OCI-LY7 (cell line): ENCODE measurements around the gene ZNF563. TPM values are rescaled to one million over a fixed set of nuclear protein-coding genes. Genes with fewer than 3 reads are reported as not detected.

Source experiments
- BruUV-seq: library from RNA; stranded (reverse); fragments of 400-500 nt; replicated peaks from 2 replicates; lab custom pipeline; 2021; lab: Mats Ljungman, UMichigan
- CTCF ChIA-PET: fragments of 300-600 bp; sonication (Branson Sonifier 250); formaldehyde crosslinking; loops from one replicate; lab custom pipeline; 2022; ENCODE audit warnings: antibody characterized with exemption; ENCODE audit not compliant: unreplicated experiment; lab: Charles Lee
- POLR2A ChIA-PET: fragments of 300-600 bp; sonication (Branson Sonifier 250); formaldehyde crosslinking; loops from one replicate; lab custom pipeline; 2022; ENCODE audit warnings: antibody characterized with exemption; lab: Charles Lee
- DNase-seq: peaks from one replicate; pipeline ENCODE4 v3.0.0-alpha.2; 2015; ENCODE audit warnings: low spot score
- H2AFZ ChIP-seq: fragments of 200-600 bp; sonication (generic), shearing (Covaris generic); 2 replicates; pipeline ENCODE4 v1.6.1; 2014; ENCODE audit warnings: mild to moderate bottlenecking, antibody characterized with exemption, low read length, moderate library complexity
- H3K27ac ChIP-seq: fragments of 200-600 bp; sonication (generic); 2 replicates; pipeline ENCODE4 v1.5.1; 2014; ENCODE audit warnings: mixed run types, low read depth, mild to moderate bottlenecking, moderate library complexity, low read length, inconsistent platforms; ENCODE audit not compliant: poor library complexity, severe bottlenecking
- H3K36me3 ChIP-seq: fragments of 200-600 bp; sonication (generic); 2 replicates; pipeline ENCODE4 v1.6.1; 2014; ENCODE audit warnings: mild to moderate bottlenecking, antibody characterized with exemption, low read length, moderate library complexity, mixed read lengths; ENCODE audit not compliant: insufficient read depth
- H3K4me1 ChIP-seq: fragments of 200-600 bp; sonication (generic); 2 replicates; pipeline ENCODE4 v1.5.1; 2014; ENCODE audit warnings: mild to moderate bottlenecking, low read length; ENCODE audit not compliant: insufficient read depth, poor library complexity, severe bottlenecking
- H3K4me2 ChIP-seq: fragments of 200-600 bp; sonication (generic); 2 replicates; pipeline ENCODE4 v1.6.1; 2014; ENCODE audit warnings: mild to moderate bottlenecking, low read length
- H3K4me3 ChIP-seq: fragments of 200-600 bp; sonication (generic); 2 replicates; pipeline ENCODE4 v1.5.1; 2014; ENCODE audit warnings: mild to moderate bottlenecking, low read depth, low read length; ENCODE audit not compliant: poor library complexity, severe bottlenecking
- H3K79me2 ChIP-seq: fragments of 200-600 bp; sonication (generic); 2 replicates; pipeline ENCODE4 v1.6.1; 2016; ENCODE audit warnings: low read depth, mild to moderate bottlenecking, low read length, moderate library complexity, mixed read lengths; ENCODE audit not compliant: insufficient read depth
- H3K9me2 ChIP-seq: fragments of 200-600 bp; sonication (generic); 2 replicates; pipeline ENCODE4 v1.6.1; 2016; ENCODE audit warnings: mild to moderate bottlenecking, low read length, mixed read lengths; ENCODE audit not compliant: insufficient read depth
- H3K9me3 ChIP-seq: fragments of 200-600 bp; sonication (generic); 2 replicates; pipeline ENCODE4 v1.6.1; 2014; ENCODE audit warnings: mild to moderate bottlenecking, mixed run types, low read length, mixed read lengths
- H4K20me1 ChIP-seq: fragments of 200-600 bp; sonication (generic); 2 replicates; pipeline ENCODE4 v1.6.1; 2014; ENCODE audit warnings: mild to moderate bottlenecking, antibody characterized with exemption, low read length, moderate library complexity, mixed read lengths; ENCODE audit not compliant: insufficient read depth
- EZH2phosphoT487 ChIP-seq: fragments of 200-600 bp; sonication (generic); IDR thresholded peaks from 2 replicates; pipeline ENCODE4 v1.6.1; 2018; ENCODE audit warnings: low read depth, borderline replicate concordance, mild to moderate bottlenecking, mixed run types, antibody characterized with exemption, low read length, moderate library complexity, mixed read lengths
- intact Hi-C: fragments of 100-400 bp; cut with micrococcal nuclease; formaldehyde crosslinking; loops from one replicate; pipeline ENCODE4 v1.10.0; 2022; ENCODE audit not compliant: unreplicated experiment
- small RNA-seq: library from RNA; depleted of rRNA; stranded (forward); fragments of <200 nt; gene quantifications from one replicate; pipeline ENCODE3, GENCODE V24; 2014
- total RNA-seq, 2 experiments: library from RNA; depleted of rRNA in 1 of 2; stranded (reverse); fragments of >200 nt in 1 of 2; shearing (Covaris generic) in 1 of 2; gene quantifications; 2 replicates each; pipeline ENCODE4 v1.2.3, GENCODE V29; 2014 to 2022
- TF ChIP-seq, protein P1 (sequence below): fragments of 200-600 bp; sonication (generic); conservative IDR thresholded peaks from 2 replicates; pipeline ENCODE4 v1.5.1; 2014; ENCODE audit warnings: mild to moderate bottlenecking, antibody characterized with exemption, low read length, moderate library complexity, mixed read lengths

The ZNF563 gene
- total RNA-seq, 2 experiments from 2014 or later = 3.2 to 6.6 TPM

DNA sequence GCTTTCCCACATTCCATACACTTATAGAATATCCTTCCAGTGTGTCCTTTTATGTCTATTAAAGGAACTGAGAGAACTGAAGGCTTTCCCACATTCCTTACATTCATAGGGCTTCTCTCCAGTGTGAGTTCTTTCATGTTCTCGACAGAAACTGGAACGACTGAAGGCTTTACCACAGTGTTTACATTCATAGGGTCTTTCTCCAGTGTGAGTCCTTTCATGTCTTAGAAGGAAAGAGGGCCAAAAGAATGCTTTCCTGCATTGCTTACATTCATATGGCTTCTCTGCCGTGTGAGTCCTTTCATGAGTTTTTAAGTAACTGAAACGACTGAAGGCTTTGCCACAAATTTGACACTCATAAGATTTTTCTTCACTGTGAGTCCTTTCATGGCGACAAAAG is 61.0 kb downstream of the ZNF563 start:
- intact Hi-C loops = no loop called here
- DNase-seq = no peak
- no peaks in the 10 kb centered on the region for H4K20me1 ChIP-seq
- no peak overlapping the region for H3K4me2 ChIP-seq
- ChIA-PET CTCF (no interaction called here), POLR2A (interaction anchor here (0.7 kb wide), 1 partner anchor 60 kb away, joined by 3 read pairs; no protein-coding TSS in a partner anchor)
- H3K9me2 ChIP-seq = no peaks in the 10 kb centered on the region
- peaks cover 57% of the 10 kb centered on the region for H3K36me3 ChIP-seq
- H3K4me3 ChIP-seq = no peak overlapping the region
- H3K27ac ChIP-seq = no peak overlapping the region
- no peaks in the 10 kb centered on the region for H3K79me2 ChIP-seq
- H3K9me3 ChIP-seq = peaks cover 35% of the 10 kb centered on the region
- no peaks in the 10 kb centered on the region for H3K4me1 ChIP-seq
- no peak for TF ChIP-seq EZH2phosphoT487
- TF ChIP-seq, protein P1, sequence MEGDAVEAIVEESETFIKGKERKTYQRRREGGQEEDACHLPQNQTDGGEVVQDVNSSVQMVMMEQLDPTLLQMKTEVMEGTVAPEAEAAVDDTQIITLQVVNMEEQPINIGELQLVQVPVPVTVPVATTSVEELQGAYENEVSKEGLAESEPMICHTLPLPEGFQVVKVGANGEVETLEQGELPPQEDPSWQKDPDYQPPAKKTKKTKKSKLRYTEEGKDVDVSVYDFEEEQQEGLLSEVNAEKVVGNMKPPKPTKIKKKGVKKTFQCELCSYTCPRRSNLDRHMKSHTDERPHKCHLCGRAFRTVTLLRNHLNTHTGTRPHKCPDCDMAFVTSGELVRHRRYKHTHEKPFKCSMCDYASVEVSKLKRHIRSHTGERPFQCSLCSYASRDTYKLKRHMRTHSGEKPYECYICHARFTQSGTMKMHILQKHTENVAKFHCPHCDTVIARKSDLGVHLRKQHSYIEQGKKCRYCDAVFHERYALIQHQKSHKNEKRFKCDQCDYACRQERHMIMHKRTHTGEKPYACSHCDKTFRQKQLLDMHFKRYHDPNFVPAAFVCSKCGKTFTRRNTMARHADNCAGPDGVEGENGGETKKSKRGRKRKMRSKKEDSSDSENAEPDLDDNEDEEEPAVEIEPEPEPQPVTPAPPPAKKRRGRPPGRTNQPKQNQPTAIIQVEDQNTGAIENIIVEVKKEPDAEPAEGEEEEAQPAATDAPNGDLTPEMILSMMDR = no peak
- no peak overlapping the region for H2AFZ ChIP-seq
- no TSS peak for BruUV-seq

DNA sequence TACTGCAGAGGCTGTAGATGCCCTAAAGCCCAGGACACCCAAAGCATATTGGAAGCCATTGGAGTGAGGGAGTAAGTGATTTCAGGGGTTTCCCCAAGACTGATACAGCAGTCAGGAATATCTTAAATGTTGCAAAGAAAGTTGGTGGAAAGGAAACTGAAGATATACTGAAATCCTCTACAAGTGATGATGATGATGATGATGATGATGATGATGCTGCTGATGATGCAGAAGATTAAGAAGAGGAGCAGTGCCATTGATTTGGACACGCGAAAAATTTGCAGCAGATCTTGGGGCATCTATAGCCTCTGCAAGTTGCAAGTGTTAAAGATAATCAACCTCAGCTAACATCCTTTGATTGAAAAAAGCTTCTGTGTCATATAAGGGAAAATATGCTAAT is 62.6 kb downstream of the ZNF563 start:
- no peak overlapping the region for H3K4me3 ChIP-seq
- H3K9me2 ChIP-seq = no peaks in the 10 kb centered on the region
- H3K9me3 ChIP-seq = peaks cover 20% of the 10 kb centered on the region
- no peak overlapping the region for H3K4me2 ChIP-seq
- no peak for DNase-seq
- CTCF ChIA-PET = no interaction called here
- H3K27ac ChIP-seq = no peak overlapping the region
- no peaks in the 10 kb centered on the region for H3K79me2 ChIP-seq
- H4K20me1 ChIP-seq = no peaks in the 10 kb centered on the region
- intact Hi-C loops = no loop called here
- TF ChIP-seq EZH2phosphoT487 = no peak
- TF ChIP-seq, protein P1 = no peak
- BruUV-seq = no TSS peak
- peaks cover 44% of the 10 kb centered on the region for H3K36me3 ChIP-seq
- H3K4me1 ChIP-seq = no peaks in the 10 kb centered on the region
- H2AFZ ChIP-seq = no peak overlapping the region
- POLR2A ChIA-PET = no interaction called here

Small RNAs within 50 kb of the gene (small RNA-seq; reads per million reads assigned to genes)
- gene RPS29P23 = not detected

Other genes starting within 250 kb of the ZNF563 start
- 6.1 and 8.9 TPM in 2 replicates for gene ZNF20, start 193.3 kb downstream of the ZNF563 start, total RNA-seq (2014; rRNA removed; shearing (Covaris generic))
- 7.1 and 10.0 TPM in 2 replicates for gene ZNF20, start 193.3 kb downstream of the ZNF563 start, total RNA-seq (2022)
- gene ZNF625, start 176.9 kb downstream of the ZNF563 start, total RNA-seq (2014; rRNA removed; shearing (Covaris generic)) = 7.3 and 7.8 TPM in 2 replicates
- gene ZNF625, start 176.9 kb downstream of the ZNF563 start, total RNA-seq (2022) = 9.2 and 10.0 TPM in 2 replicates
- 12.5 and 13.5 TPM in 2 replicates for gene ZNF136, start 170.5 kb downstream of the ZNF563 start, total RNA-seq (2014; rRNA removed; shearing (Covaris generic))
- gene ZNF136, start 170.5 kb downstream of the ZNF563 start, total RNA-seq (2022) = 12.7 and 16.7 TPM in 2 replicates
- gene ZNF44, start 38.8 kb downstream of the ZNF563 start, total RNA-seq (2014; rRNA removed; shearing (Covaris generic)) = 4.1 and 4.6 TPM in 2 replicates
- 10.6 and 12.5 TPM in 2 replicates for gene ZNF44, start 38.8 kb downstream of the ZNF563 start, total RNA-seq (2022)
- 0.19 TPM in 1 of 2 replicates, not detected in the other for gene ZNF442, start 32.0 kb upstream of the ZNF563 start, total RNA-seq (2014; rRNA removed; shearing (Covaris generic))
- 0.76 and 0.77 TPM in 2 replicates for gene ZNF442, start 32.0 kb upstream of the ZNF563 start, total RNA-seq (2022)
- 3.8 and 6.2 TPM in 2 replicates for gene ZNF799, start 67.6 kb upstream of the ZNF563 start, total RNA-seq (2014; rRNA removed; shearing (Covaris generic))
- 7.8 and 8.1 TPM in 2 replicates for gene ZNF799, start 67.6 kb upstream of the ZNF563 start, total RNA-seq (2022)
- gene ZNF443, start 107.4 kb upstream of the ZNF563 start, total RNA-seq (2014; rRNA removed; shearing (Covaris generic)) = 2.3 and 2.6 TPM in 2 replicates
- gene ZNF443, start 107.4 kb upstream of the ZNF563 start, total RNA-seq (2022) = 4.5 and 4.6 TPM in 2 replicates
- gene ZNF709, start 151.2 kb upstream of the ZNF563 start, total RNA-seq (2014; rRNA removed; shearing (Covaris generic)) = 3.4 and 5.3 TPM in 2 replicates
- 4.6 TPM in 2 replicates for gene ZNF709, start 151.2 kb upstream of the ZNF563 start, total RNA-seq (2022)
- gene ZNF564, start 217.8 kb upstream of the ZNF563 start, total RNA-seq (2014; rRNA removed; shearing (Covaris generic)) = 6.6 and 8.0 TPM in 2 replicates
- gene ZNF564, start 217.8 kb upstream of the ZNF563 start, total RNA-seq (2022) = 13.1 and 16.5 TPM in 2 replicates